ENCODE data around the gene SFRP4.

The SFRP4 gene

DNA sequence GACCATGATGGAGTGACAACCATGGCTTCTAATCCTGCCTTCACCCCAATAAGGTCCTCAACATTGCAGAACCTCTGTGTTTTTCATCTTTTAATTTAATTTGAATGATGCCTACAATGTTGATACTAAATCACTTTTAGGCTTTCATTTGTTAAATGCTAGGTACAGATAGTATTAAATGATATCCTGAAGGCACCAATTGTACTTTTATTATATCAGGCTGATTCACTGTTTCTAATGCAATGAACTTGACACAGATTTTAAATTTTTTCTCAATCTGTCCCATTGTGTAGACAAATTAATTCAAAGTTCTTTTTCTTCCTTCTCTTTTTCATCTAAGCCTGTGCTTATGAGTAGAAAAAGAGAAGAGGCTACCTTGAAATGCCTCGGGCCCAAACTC is 9.0 kb upstream of the SFRP4 start:
- no peaks in the 10 kb centered on the region for H3K36me3 ChIP-seq (ENCODE audit: insufficient read depth, low read length)
- no peaks in the 10 kb centered on the region for H3K9me2 ChIP-seq (ENCODE audit: low read depth, low read length)
- H3K27ac ChIP-seq (ENCODE audit: low read depth, low read length, poor library complexity, severe bottlenecking): no peak overlapping the region
- H3K79me2 ChIP-seq (ENCODE audit: insufficient read depth, low read length): no peaks in the 10 kb centered on the region
- no peaks in the 10 kb centered on the region for H4K20me1 ChIP-seq (ENCODE audit: insufficient read depth, low read length)
- no peaks in the 10 kb centered on the region for H3K4me1 ChIP-seq (ENCODE audit: insufficient read depth, low read length, severe bottlenecking)
- no peaks in the 10 kb centered on the region for H3K27me3 ChIP-seq (ENCODE audit: insufficient read depth, low read length)
- no peaks in the 10 kb centered on the region for H3K9me3 ChIP-seq (ENCODE audit: low read length)
- no peak overlapping the region for H3K9ac ChIP-seq (ENCODE audit: low read length)
- TF ChIP-seq, protein P1, sequence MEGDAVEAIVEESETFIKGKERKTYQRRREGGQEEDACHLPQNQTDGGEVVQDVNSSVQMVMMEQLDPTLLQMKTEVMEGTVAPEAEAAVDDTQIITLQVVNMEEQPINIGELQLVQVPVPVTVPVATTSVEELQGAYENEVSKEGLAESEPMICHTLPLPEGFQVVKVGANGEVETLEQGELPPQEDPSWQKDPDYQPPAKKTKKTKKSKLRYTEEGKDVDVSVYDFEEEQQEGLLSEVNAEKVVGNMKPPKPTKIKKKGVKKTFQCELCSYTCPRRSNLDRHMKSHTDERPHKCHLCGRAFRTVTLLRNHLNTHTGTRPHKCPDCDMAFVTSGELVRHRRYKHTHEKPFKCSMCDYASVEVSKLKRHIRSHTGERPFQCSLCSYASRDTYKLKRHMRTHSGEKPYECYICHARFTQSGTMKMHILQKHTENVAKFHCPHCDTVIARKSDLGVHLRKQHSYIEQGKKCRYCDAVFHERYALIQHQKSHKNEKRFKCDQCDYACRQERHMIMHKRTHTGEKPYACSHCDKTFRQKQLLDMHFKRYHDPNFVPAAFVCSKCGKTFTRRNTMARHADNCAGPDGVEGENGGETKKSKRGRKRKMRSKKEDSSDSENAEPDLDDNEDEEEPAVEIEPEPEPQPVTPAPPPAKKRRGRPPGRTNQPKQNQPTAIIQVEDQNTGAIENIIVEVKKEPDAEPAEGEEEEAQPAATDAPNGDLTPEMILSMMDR (IDR thresholded peaks at IDR 0.05; ENCODE audit: low read length): no peak
- TF ChIP-seq EZH2 (IDR thresholded peaks at IDR 0.05; ENCODE audit: borderline replicate concordance, low read length): no peak
- H3K4me3 ChIP-seq (ENCODE audit: low read depth, low read length, poor library complexity, severe bottlenecking): no peak overlapping the region
- no peaks in the 10 kb centered on the region for H3F3A ChIP-seq (ENCODE audit: insufficient read depth, low read length)
- no peak overlapping the region for H2AFZ ChIP-seq (ENCODE audit: low read length)
- H3K4me2 ChIP-seq (ENCODE audit: low read length): no peak overlapping the region

DNA sequence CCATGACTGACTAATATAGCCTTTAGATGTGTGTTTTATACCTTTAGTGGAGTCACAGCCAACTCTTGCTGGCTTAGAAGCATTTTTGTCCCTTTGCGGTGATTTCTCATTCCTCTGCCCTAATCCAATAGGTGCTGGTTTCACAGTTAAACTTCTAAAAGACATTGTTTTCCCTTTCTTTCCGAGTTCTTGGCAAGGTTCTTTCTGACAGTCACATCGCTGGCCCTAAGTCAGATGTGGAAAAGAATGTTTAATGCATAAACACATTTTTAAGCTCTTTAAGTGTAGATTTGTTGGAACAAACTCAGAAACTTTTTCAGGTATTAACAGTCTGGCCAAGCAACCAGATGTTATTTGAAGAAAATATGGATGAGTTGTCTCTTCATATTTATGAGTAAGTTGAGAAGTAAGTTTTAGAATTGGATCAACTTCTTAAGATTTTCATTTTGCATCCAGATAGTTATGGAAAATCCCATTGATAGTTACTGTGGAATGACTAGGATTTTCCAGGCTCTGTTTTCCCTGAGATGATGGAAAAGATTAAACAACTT is 7.9 kb upstream of the SFRP4 start:
- H3K79me2 ChIP-seq (ENCODE audit: insufficient read depth, low read length): no peaks in the 10 kb centered on the region
- no peak overlapping the region for H3K27ac ChIP-seq (ENCODE audit: low read depth, low read length, poor library complexity, severe bottlenecking)
- no peaks in the 10 kb centered on the region for H3K4me1 ChIP-seq (ENCODE audit: insufficient read depth, low read length, severe bottlenecking)
- no peaks in the 10 kb centered on the region for H3K36me3 ChIP-seq (ENCODE audit: insufficient read depth, low read length)
- H2AFZ ChIP-seq (ENCODE audit: low read length): no peak overlapping the region
- H3K9ac ChIP-seq (ENCODE audit: low read length): no peak overlapping the region
- no peaks in the 10 kb centered on the region for H3K9me3 ChIP-seq (ENCODE audit: low read length)
- H4K20me1 ChIP-seq (ENCODE audit: insufficient read depth, low read length): no peaks in the 10 kb centered on the region
- H3K9me2 ChIP-seq (ENCODE audit: low read depth, low read length): no peaks in the 10 kb centered on the region
- no peaks in the 10 kb centered on the region for H3K27me3 ChIP-seq (ENCODE audit: insufficient read depth, low read length)
- no peaks in the 10 kb centered on the region for H3F3A ChIP-seq (ENCODE audit: insufficient read depth, low read length)
- H3K4me3 ChIP-seq (ENCODE audit: low read depth, low read length, poor library complexity, severe bottlenecking): no peak overlapping the region
- TF ChIP-seq, protein P1 (IDR thresholded peaks at IDR 0.05; ENCODE audit: low read length): no peak
- TF ChIP-seq EZH2 (IDR thresholded peaks at IDR 0.05; ENCODE audit: borderline replicate concordance, low read length): no peak
- no peak overlapping the region for H3K4me2 ChIP-seq (ENCODE audit: low read length)

DNA sequence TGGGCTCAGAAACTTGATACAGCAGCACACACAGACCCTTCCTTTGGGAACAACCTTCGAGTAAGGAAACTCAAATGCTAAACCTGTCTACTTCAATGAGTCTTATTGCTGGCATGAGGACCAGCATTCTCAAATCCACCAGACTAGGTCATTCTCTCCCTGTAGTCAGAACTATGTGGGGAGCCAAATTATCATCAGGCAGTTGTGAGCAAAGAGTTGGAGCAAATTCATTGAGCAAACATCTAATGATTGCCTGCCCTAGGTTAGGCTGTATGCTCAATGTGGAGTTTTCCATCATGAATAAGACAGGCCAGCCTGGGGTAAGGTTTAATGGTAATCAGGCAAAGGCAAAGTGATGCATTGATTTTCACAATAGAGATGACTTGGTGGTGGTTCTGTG is 7.4 kb upstream of the SFRP4 start:
- Histone ChIP-seq H3K4me2 (ENCODE audit: low read length) (no peak overlapping the region), H3K79me2 (ENCODE audit: insufficient read depth, low read length) (no peaks in the 10 kb centered on the region)
- no peak for TF ChIP-seq EZH2 (IDR thresholded peaks at IDR 0.05; ENCODE audit: borderline replicate concordance, low read length)
- TF ChIP-seq, protein P1 (IDR thresholded peaks at IDR 0.05; ENCODE audit: low read length): no peak

More for the DNA sequence above, 7.4 kb upstream of the SFRP4 start:
- Histone ChIP-seq H3K27ac (ENCODE audit: low read depth, low read length, poor library complexity, severe bottlenecking) (no peak overlapping the region), H3K27me3 (ENCODE audit: insufficient read depth, low read length) (no peaks in the 10 kb centered on the region), H2AFZ (ENCODE audit: low read length) (no peak overlapping the region), H3K9ac (ENCODE audit: low read length) (no peak overlapping the region), H3F3A (ENCODE audit: insufficient read depth, low read length) (no peaks in the 10 kb centered on the region), H3K36me3 (ENCODE audit: insufficient read depth, low read length) (no peaks in the 10 kb centered on the region), H3K4me1 (ENCODE audit: insufficient read depth, low read length, severe bottlenecking) (no peaks in the 10 kb centered on the region), H3K9me2 (ENCODE audit: low read depth, low read length) (no peaks in the 10 kb centered on the region), H4K20me1 (ENCODE audit: insufficient read depth, low read length) (no peaks in the 10 kb centered on the region), H3K9me3 (ENCODE audit: low read length) (no peaks in the 10 kb centered on the region), H3K4me3 (ENCODE audit: low read depth, low read length, poor library complexity, severe bottlenecking) (no peak overlapping the region)
